Thymus (tissue), 11 donors: ENCODE data around the gene CBL. TPM values are rescaled to one million over a fixed set of nuclear protein-coding genes. Genes with fewer than 3 reads are reported as not detected.

Experiments
- DNase-seq, 9 donors: peaks; one replicate each; pipeline ENCODE4 v3.0.0-alpha.2; 2013; ENCODE audit warnings: low spot score in 9 of 9, low read depth in 6 of 9, missing footprints in 1 of 9
- H3K27ac ChIP-seq, 2 donors: one replicate each; pipeline ENCODE4 v1.5.1; 2013; ENCODE audit warnings: control low read depth in 1 of 2, low read depth in 1 of 2, low read length in 1 of 2, mild to moderate bottlenecking in 1 of 2, moderate library complexity in 1 of 2
- H3K27me3 ChIP-seq, 2 donors: one replicate each; pipeline ENCODE4 v1.5.1; 2013; ENCODE audit warnings: low read length in 1 of 2; ENCODE audit not compliant: control insufficient read depth in 2 of 2, insufficient read depth in 1 of 2
- H3K36me3 ChIP-seq, 2 donors: one replicate each; pipeline ENCODE4 v1.5.1; 2013; ENCODE audit warnings: low read length in 1 of 2, mild to moderate bottlenecking in 1 of 2, moderate library complexity in 1 of 2; ENCODE audit not compliant: control insufficient read depth in 2 of 2, insufficient read depth in 2 of 2
- H3K4me1 ChIP-seq, 2 donors: one replicate each; pipeline ENCODE4 v1.5.1; 2013; ENCODE audit warnings: low read length in 2 of 2; ENCODE audit not compliant: control insufficient read depth in 2 of 2, insufficient read depth in 2 of 2
- H3K4me3 ChIP-seq, 2 donors: one replicate each; pipeline ENCODE4 v1.5.1; 2013; ENCODE audit warnings: low read length in 2 of 2, control low read depth in 1 of 2, mild to moderate bottlenecking in 1 of 2
- H3K9me3 ChIP-seq, 2 donors: one replicate each; pipeline ENCODE4 v1.5.1; 2013; ENCODE audit warnings: low read length in 1 of 2, mild to moderate bottlenecking in 1 of 2; ENCODE audit not compliant: control insufficient read depth in 2 of 2, insufficient read depth in 1 of 2
- WGBS: extraction: QIAGEN DNeasy Blood & Tissue Kit; methylation state at CpG from one replicate; pipeline ENCODE4 v1.1.7; 2013; 5-methylcytosine and 5-hydroxymethylcytosine counted together
- polyA plus RNA-seq: library from polyadenylated mRNA; stranded (reverse); fragments of 200-250 nt; gene quantifications from one replicate; pipeline ENCODE4 v1.2.3, GENCODE V29; 2013
- total RNA-seq: library from RNA; stranded (reverse); fragments of 120-200 nt; gene quantifications from one replicate; pipeline ENCODE4 v1.2.4, GENCODE V29; 2013
- donor health status: healthy.

The CBL gene
- total and polyA plus RNA-seq, 2 donors = 9.2 to 21.9 TPM

GRCh38 chr11:119290894-119291497 is 84.9 kb downstream of the CBL start:
- Histone ChIP-seq H3K27ac (no peak overlapping the region), H3K4me3 (no peak overlapping the region), H3K27me3 (no peaks in the 10 kb centered on the region), H3K9me3 (peaks cover 7 to 20% of the 10 kb centered on the region in 2 donors), H3K4me1 (no peaks in the 10 kb centered on the region), H3K36me3 (peaks cover 34 to 65% of the 10 kb centered on the region in 2 donors)
- 98% methylated on average over 10 of the region's 10 CpGs for WGBS
- no peak for DNase-seq

- H3K4me3 ChIP-seq = no peak overlapping the region
- H3K36me3 ChIP-seq = peaks cover 40 to 66% of the 10 kb centered on the region in 2 donors
- no peaks in the 10 kb centered on the region for H3K27me3 ChIP-seq
- no peak for DNase-seq
- H3K27ac ChIP-seq = no peak overlapping the region
- 99% methylated on average over 3 of the region's 3 CpGs for WGBS
- H3K9me3 ChIP-seq = peaks cover 7 to 20% of the 10 kb centered on the region in 2 donors
- peaks cover 0 to 2% of the 10 kb centered on the region in 2 donors for H3K4me1 ChIP-seq
These were observed 87.3 kb downstream of the CBL start for GRCh38 chr11:119293461-119293860.

- Histone ChIP-seq H3K27ac (no peak overlapping the region), H3K27me3 (no peaks in the 10 kb centered on the region), H3K4me1 (peaks cover 0 to 7% of the 10 kb centered on the region in 2 donors), H3K4me3 (no peak overlapping the region), H3K36me3 (peaks cover 44 to 69% of the 10 kb centered on the region in 2 donors), H3K9me3 (peaks cover 7 to 14% of the 10 kb centered on the region in 2 donors)
- 89% methylated on average over 3 of the region's 3 CpGs for WGBS
- DNase-seq = no peak
These were observed 89.0 kb downstream of the CBL start for GRCh38 chr11:119295178-119295577.

- DNase-seq = no peak
- Histone ChIP-seq H3K9me3 (no peaks in the 10 kb centered on the region), H3K27ac (no peak overlapping the region), H3K4me1 (peaks cover 14 to 19% of the 10 kb centered on the region in 2 donors), H3K27me3 (no peaks in the 10 kb centered on the region), H3K4me3 (no peak overlapping the region), H3K36me3 (peaks cover 37 to 78% of the 10 kb centered on the region in 2 donors)
- WGBS = 95% methylated on average over 3 of the region's 3 CpGs
These were observed 91.8 kb downstream of the CBL start for GRCh38 chr11:119297938-119298337.

- no peak overlapping the region for H3K4me3 ChIP-seq
- 89% methylated on average over 2 of the region's 2 CpGs for WGBS
- peak in 1 of 9 donors; percentile 35 for DNase-seq
- H3K4me1 ChIP-seq = peaks cover 14 to 19% of the 10 kb centered on the region in 2 donors
- H3K27ac ChIP-seq = no peak overlapping the region
- no peaks in the 10 kb centered on the region for H3K27me3 ChIP-seq
- H3K9me3 ChIP-seq = no peaks in the 10 kb centered on the region
- peaks cover 44 to 81% of the 10 kb centered on the region in 2 donors for H3K36me3 ChIP-seq
These were observed 92.6 kb downstream of the CBL start for GRCh38 chr11:119298726-119299125.

- Histone ChIP-seq H3K36me3 (peaks cover 50 to 83% of the 10 kb centered on the region in 2 donors), H3K27me3 (no peaks in the 10 kb centered on the region), H3K4me1 (peaks cover 17 to 19% of the 10 kb centered on the region in 2 donors), H3K4me3 (no peak overlapping the region), H3K9me3 (no peaks in the 10 kb centered on the region), H3K27ac (no peak overlapping the region)
- DNase-seq = no peak
- 98% methylated on average over 9 of the region's 9 CpGs for WGBS
These were observed 93.3 kb downstream of the CBL start for GRCh38 chr11:119299416-119299815.

- Histone ChIP-seq H3K4me3 (no peak overlapping the region), H3K27me3 (no peaks in the 10 kb centered on the region), H3K9me3 (no peaks in the 10 kb centered on the region), H3K4me1 (peaks cover 24 to 28% of the 10 kb centered on the region in 2 donors), H3K36me3 (peaks cover 50 to 80% of the 10 kb centered on the region in 2 donors), H3K27ac (no peak overlapping the region)
- WGBS = 98% methylated on average over 3 of the region's 3 CpGs
- DNase-seq = no peak
These were observed 94.2 kb downstream of the CBL start for GRCh38 chr11:119300198-119300964.

GRCh38 chr11:119303227-119303718 is 97.1 kb downstream of the CBL start:
- H3K27me3 ChIP-seq = no peaks in the 10 kb centered on the region
- H3K36me3 ChIP-seq = peaks cover 39 to 62% of the 10 kb centered on the region in 2 donors
- 97% methylated on average over 5 of the region's 5 CpGs for WGBS
- peaks cover 41 to 49% of the 10 kb centered on the region in 2 donors for H3K4me1 ChIP-seq
- no peak overlapping the region for H3K4me3 ChIP-seq
- no peak for DNase-seq
- H3K9me3 ChIP-seq = peaks cover 0 to 6% of the 10 kb centered on the region in 2 donors
- H3K27ac ChIP-seq = no peak overlapping the region
